GM21576 (cell line): ENCODE measurements around the gene SKOR2.
"Not testable (repeated sequence)": the region's sequence is repeated elsewhere in the genome, so short reads cannot be mapped to it uniquely, and the experiment has no call there.

ENCODE experiments used
- ATAC-seq: cut with Tn5 transposase; IDR thresholded peaks from one replicate; pipeline ENCODE4 v1.9.1; 2021; ENCODE audit warnings: mild to moderate bottlenecking, moderate library complexity; ENCODE audit not compliant: unreplicated experiment

The SKOR2 gene

GRCh38 chr18:47203626-47204464, 47.6 kb downstream of the SKOR2 start:
- no peak for ATAC-seq

- ATAC-seq: not testable (repeated sequence)
Observed at GRCh38 chr18:47195961-47196360, 55.5 kb downstream of the SKOR2 start.

GRCh38 chr18:47191961-47192360, 59.5 kb downstream of the SKOR2 start:
- ATAC-seq: no peak

GRCh38 chr18:47187721-47188120, 63.7 kb downstream of the SKOR2 start:
- ATAC-seq: no peak

- ATAC-seq: no peak
Observed at GRCh38 chr18:47184419-47185050, 66.9 kb downstream of the SKOR2 start.

- not testable (repeated sequence) for ATAC-seq
Observed at GRCh38 chr18:47182156-47182555, 69.3 kb downstream of the SKOR2 start.

GRCh38 chr18:47180765-47181164, 70.7 kb downstream of the SKOR2 start:
- ATAC-seq: no peak

- no peak for ATAC-seq
Observed at GRCh38 chr18:47179520-47179919, 71.9 kb downstream of the SKOR2 start.

GRCh38 chr18:47175898-47176575, 75.4 kb downstream of the SKOR2 start, which contains the start of gene IER3IP1:
IER3IP1 (minus strand) TSS chr18:47176364; CDS start chr18:47176277, 87 bp downstream.
- ATAC-seq: peak; percentile 87

- ATAC-seq: peak; percentile 13
Observed at GRCh38 chr18:47175283-47175897, 76.1 kb downstream of the SKOR2 start.

- no peak for ATAC-seq
Observed at GRCh38 chr18:47174545-47175116, 76.8 kb downstream of the SKOR2 start.

- no peak for ATAC-seq
Observed at GRCh38 chr18:47172476-47172875, 79.0 kb downstream of the SKOR2 start.

GRCh38 chr18:47168913-47169312, 82.5 kb downstream of the SKOR2 start:
- ATAC-seq: no peak

GRCh38 chr18:47168509-47168908, 83.0 kb downstream of the SKOR2 start:
- ATAC-seq: no peak

- no peak for ATAC-seq
Observed at GRCh38 chr18:47166294-47166693, 85.2 kb downstream of the SKOR2 start.

GRCh38 chr18:47163241-47163640, 88.2 kb downstream of the SKOR2 start:
- peak; percentile 87 for ATAC-seq

GRCh38 chr18:47160256-47160655, 91.2 kb downstream of the SKOR2 start:
- no peak for ATAC-seq

- ATAC-seq: not testable (repeated sequence)
Observed at GRCh38 chr18:47158404-47158803, 93.1 kb downstream of the SKOR2 start.
